HG02571 (cell line): ENCODE results near the gene TP53TG3.
"Not testable (repeated sequence)": the region's sequence is repeated elsewhere in the genome, so short reads cannot be mapped to it uniquely, and the experiment has no call there.

Experiments used
- ATAC-seq: cut with Tn5 transposase; IDR thresholded peaks from one replicate; pipeline ENCODE4 v1.9.1; 2021; ENCODE audit warnings: mild to moderate bottlenecking, moderate library complexity; ENCODE audit not compliant: unreplicated experiment

TP53TG3 gene, protein sequence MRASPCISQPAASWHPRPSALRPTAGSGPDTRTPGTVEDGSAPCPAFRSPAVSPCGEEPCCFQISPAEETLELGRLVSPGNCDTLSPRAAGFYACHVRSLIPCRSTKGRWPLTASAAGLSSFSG

DNA sequence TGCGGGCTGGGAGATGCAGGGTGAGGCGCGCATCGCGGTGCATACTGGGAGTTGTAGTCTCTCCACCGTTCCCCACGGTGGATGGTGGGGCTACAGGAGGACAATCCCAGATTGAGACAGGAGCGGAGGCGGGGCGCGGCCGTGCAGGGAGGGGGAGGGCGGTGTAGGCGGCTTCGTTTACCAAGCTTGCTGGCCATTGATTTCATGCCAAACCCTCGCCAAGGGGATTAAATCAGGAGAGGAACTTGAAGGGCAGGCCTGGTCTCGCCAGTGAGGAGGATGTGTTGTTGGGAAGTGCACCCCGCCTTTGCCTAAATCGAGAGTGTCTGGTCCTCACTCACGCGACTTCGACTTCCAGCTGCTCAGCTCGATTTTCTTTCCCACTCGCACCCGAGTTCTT lies at the start of gene TP53TG3:
Gene TP53TG3 (minus strand): TSS at position 101 of the 400 bp plus-strand sequence. CDS start 68 bp downstream, at position 33.
- not testable (repeated sequence) for ATAC-seq

DNA sequence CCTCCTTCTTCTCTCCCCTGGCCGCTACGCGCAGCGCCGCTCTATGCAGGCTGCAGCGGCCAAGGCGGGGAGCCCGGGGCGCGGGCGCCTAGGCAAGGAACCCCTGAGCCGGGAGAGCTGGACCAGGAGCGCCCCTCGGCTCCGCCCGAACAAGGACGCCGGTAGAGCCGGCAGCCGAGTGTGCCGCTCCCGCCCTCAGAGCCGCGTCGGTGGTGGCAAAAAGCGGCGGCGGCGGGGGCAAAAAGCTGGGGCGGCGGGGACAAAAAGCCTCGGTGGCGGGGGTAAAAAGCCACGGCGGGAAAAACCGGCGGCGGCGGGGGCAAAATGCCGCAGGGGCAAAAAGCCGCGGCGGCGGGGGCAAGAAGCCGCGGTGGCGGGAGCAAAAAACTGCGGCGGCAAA lies 25.1 kb downstream of the TP53TG3 start:
- not testable (repeated sequence) for ATAC-seq

DNA sequence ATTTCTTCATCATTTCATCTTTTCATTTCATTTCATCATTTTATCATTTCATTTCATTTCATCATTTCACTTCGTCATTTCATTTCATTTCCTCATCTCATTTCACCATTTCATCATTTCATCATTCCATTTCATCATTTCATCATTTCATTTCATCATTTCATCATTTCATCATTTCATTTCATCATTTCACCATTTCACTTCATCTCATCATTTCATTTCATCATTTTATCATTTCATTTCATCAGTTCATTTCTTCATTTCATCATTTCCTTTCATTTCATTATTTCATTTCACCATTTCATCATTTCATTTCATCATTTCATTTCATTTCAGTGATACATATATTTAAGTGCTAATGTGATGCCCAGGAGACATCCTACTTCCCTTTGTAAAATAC lies 28.4 kb downstream of the TP53TG3 start:
- not testable (repeated sequence) for ATAC-seq

DNA sequence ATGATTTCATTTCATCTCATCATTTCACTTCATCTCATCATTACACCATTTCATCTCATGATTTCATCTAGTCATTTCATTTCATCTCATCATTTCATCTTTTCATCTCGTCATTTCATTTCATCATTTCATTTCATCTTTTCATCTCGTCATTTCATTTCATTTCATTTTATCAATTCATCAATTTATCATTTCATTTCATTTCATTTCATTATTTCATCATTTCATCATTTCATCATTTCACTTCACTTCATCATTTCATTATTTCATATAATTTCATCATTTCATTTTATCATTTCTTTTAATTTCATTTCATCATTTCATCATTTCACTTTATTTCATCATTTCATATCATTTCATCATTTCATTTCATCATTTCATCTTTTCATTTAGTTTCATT lies 29.2 kb downstream of the TP53TG3 start:
- not testable (repeated sequence) for ATAC-seq

DNA sequence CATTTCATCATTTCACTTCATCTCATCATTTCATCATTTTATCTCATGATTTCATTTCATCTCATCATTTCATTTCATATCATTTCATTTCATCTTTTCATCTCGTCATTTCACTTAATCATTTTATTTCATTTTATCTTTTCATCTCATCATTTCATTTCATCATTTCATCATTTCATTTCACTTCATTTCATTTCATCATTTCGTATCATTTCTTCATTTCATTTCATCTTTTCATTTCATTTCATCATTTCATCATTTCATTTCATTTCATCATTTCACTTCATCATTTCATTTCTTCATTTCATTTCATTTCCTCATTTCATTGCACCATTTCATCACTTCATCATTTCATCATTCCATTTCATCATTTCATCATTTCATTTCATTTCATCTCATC lies 29.8 kb downstream of the TP53TG3 start:
- not testable (repeated sequence) for ATAC-seq

DNA sequence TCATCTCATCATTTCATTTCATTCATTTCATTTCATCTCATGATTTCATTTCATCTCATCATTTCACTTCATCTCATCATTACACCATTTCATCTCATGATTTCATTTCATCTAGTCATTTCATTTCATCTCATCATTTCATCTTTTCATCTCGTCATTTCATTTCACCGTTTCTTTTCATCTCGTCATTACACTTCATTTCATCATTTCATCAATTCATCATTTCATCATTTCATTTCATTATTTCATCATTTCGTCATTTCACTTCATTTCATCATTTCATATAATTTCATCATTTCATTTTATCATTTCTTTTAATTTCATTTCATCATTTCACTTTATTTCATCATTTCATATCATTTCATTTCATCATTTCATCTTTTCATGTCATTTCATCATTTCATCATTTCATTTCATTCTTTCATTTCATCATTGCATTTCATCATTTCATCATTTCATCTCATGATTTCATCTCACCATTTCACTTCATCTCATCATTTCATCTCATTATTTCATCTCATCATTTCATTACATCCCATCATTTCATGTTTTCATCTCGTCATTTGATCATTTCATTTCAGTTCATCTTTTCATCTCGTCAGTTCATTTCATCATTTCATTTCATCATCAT lies 30.6 kb downstream of the TP53TG3 start:
- not testable (repeated sequence) for ATAC-seq

DNA sequence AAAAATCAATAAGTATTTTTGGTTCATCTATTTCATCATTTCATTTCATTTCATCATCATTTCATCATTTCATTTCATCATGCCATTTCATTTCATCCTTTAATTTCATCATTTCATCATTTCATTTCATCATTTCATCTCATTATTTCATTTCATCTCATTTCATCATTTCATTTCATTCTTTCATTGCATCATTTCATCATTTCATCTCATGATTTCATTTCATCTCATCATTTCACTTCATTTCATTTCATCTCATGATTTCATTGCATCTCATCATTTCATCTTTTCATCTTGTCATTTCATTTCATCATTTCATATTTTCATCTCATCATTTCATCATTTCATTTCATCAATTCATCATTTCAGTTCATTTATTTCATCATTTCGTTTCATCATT lies 31.2 kb downstream of the TP53TG3 start:
- not testable (repeated sequence) for ATAC-seq

DNA sequence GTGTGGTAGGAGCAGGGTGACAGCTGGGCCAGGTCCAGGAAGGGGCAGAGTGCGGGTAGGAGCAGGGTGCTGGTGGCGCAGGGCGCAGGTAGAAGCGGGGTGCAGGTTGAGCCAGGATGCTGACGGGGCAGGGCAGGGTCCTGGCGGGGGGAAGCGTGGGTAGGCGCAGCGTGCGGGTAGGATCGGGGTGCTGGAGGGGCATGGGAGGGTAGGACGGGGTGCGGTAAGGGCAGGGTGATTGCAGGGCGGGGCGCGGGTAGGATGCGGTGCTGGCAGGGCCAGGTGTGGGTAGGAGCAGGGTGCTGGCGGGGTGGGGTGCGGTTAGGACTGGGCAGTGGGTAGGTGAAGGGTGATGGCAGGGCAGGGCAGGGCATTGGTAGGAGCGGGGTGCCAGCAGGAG lies 38.4 kb downstream of the TP53TG3 start:
- ATAC-seq: not testable (repeated sequence)

DNA sequence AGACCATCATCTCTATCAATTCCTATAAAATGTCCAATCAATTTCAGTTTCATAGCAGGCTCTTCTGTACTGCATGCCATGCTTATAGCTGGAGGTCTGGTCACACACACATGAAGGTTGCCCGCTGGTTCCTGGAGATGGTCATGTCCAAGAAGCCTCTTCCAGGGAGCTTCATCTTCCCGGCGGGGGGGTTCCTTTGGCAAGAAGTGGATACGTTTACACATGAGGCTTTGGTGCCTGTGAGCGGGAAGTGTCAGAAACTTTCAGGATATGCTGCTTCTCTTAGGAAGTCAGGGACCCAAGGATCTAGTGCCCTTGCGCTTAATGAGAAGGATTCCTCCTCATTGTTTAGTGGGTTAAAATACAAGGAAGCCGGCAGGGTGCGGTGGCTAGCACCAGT lies 43.9 kb downstream of the TP53TG3 start:
- ATAC-seq: not testable (repeated sequence)
